ENCODE results near the gene BAG5.

GRCh38 chr14:103508521-103509329 is 53.7 kb downstream of the BAG5 start:
- TF ChIP-seq POLR2A (IDR thresholded peaks at IDR 0.05) (no peak), CTCF (IDR thresholded peaks at IDR 0.05) (no peak)

All from thyroid gland (tissue), 4 donors.